ENCODE measurements around the gene FAM135A. TPM values are rescaled to one million over a fixed set of nuclear protein-coding genes. Genes with fewer than 3 reads are reported as not detected.
"Not testable (repeated sequence)": the region's sequence is repeated elsewhere in the genome, so short reads cannot be mapped to it uniquely, and the experiment has no call there.

FAM135A gene
- total RNA-seq, 3 donors from 2014 or later = 3.0 to 3.5 (median 3.5) TPM

DNA sequence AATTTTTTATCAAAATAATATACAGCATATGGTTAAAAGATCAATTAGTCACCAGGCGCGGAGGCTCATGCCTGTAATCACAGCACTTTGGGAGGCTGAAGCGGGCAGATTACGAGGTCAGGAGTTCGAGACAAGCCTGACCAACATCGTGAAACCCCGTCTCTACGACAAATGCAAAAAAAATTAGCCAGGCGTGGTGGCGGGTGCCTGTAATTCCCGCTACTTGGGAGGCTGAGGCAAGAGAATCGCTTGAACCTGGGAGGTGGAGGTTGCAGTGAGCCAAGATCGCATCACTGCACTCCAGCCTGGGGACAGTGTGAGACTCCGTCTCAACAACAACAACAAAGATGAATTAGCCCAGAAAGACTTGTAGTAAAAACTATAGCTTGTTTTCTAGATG, 46.4 kb downstream of the FAM135A start:
- ATAC-seq = not testable (repeated sequence)

GRCh38 chr6:70470016-70470415, 56.7 kb downstream of the FAM135A start:
- no peak for DNase-seq
- Mint-ChIP-seq H3K27me3 (ENCODE audit: low read depth) (no peaks in the 10 kb centered on the region), H3K9me3 (no peaks in the 10 kb centered on the region), H3K36me3 (ENCODE audit: insufficient read depth) (peaks cover 28% of the 10 kb centered on the region), H3K4me1 (ENCODE audit: low read depth) (no peaks in the 10 kb centered on the region), H3K4me3 (no peak overlapping the region)
- ATAC-seq = no peak

More for the DNA sequence above, 46.4 kb downstream of the FAM135A start:
- not testable (repeated sequence) for H3K27me3 Mint-ChIP-seq (ENCODE audit: low read depth); H3K9me3 Mint-ChIP-seq; H3K36me3 Mint-ChIP-seq (ENCODE audit: insufficient read depth); H3K4me1 Mint-ChIP-seq (ENCODE audit: low read depth); H3K4me3 Mint-ChIP-seq; DNase-seq

DNA sequence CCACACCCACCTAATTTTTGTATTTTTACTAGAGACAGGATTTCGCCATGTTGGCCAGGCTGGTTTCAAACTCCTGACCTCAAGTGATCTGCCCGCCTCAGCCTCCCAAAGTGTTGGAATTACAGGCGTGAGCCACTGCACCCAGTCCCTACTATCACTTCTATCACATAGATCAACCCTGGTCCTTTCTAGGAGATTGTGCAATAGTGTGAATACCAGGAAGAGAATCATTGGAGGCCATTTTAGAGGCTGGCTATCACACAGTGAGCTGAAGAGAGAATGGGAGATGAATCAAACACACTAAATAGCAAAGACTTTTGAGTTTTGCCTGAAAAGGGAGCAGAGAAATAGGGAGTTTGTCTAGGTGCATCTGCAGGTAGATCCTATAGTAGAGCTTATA, 57.2 kb downstream of the FAM135A start:
- not testable (repeated sequence) for H3K27me3 Mint-ChIP-seq (ENCODE audit: low read depth); ATAC-seq; H3K9me3 Mint-ChIP-seq; H3K4me1 Mint-ChIP-seq (ENCODE audit: low read depth); H3K4me3 Mint-ChIP-seq; DNase-seq
- H3K36me3 Mint-ChIP-seq (ENCODE audit: insufficient read depth) = peaks cover 27% of the 10 kb centered on the region

GRCh38 chr6:70474751-70475150, 61.4 kb downstream of the FAM135A start:
- DNase-seq = no peak
- no peak for ATAC-seq
- Mint-ChIP-seq H3K4me1 (ENCODE audit: low read depth) (no peaks in the 10 kb centered on the region), H3K36me3 (ENCODE audit: insufficient read depth) (peaks cover 33% of the 10 kb centered on the region), H3K9me3 (no peaks in the 10 kb centered on the region), H3K4me3 (no peak overlapping the region), H3K27me3 (ENCODE audit: low read depth) (no peaks in the 10 kb centered on the region)

DNA sequence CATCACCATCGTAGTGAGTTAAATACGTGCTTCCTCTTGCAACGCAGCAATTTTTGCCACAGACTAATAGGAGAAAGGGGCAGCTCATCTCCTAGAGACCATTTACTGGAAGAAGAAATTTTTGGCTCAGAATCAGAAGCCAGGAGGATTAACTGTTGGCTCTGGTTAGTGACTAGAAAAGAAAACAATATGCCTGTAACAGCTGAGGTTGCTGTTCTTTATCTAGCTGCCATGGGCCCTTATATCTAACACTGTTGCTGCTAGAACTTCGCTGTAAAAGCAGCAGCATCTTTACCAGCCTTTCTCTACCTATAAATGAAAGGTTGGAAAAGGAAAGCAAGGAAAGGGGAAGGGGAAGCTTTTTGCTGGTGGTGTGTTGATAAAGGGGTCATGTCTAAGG, 65.9 kb downstream of the FAM135A start:
- Mint-ChIP-seq H3K4me1 (ENCODE audit: low read depth) (no peaks in the 10 kb centered on the region), H3K9me3 (no peaks in the 10 kb centered on the region)

DNA sequence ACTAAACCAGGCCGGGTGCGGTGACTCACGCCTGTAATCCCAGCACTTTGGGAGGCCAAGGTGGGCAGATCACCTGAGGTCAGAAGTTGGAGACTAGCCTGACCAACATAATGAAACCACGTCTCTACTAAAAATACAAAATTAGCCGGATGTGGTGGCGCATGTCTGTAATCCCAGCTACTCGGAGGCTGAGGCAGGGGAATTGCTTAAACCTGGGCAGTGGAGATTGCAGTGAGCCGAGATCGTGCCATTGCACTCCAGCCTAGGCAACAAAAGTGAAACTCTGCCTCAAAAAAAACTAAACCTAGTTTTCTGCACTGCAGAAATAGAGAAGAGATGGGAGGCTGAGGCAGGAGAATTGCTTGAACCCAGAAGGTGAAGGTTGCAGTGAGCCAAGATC, 73.3 kb downstream of the FAM135A start:
- H3K4me1 Mint-ChIP-seq (ENCODE audit: low read depth); DNase-seq; ATAC-seq; H3K9me3 Mint-ChIP-seq; H3K4me3 Mint-ChIP-seq; H3K27me3 Mint-ChIP-seq (ENCODE audit: low read depth); H3K36me3 Mint-ChIP-seq (ENCODE audit: insufficient read depth): not testable (repeated sequence)

More for the DNA sequence above, 65.9 kb downstream of the FAM135A start:
- no peak overlapping the region for H3K4me3 Mint-ChIP-seq
- H3K27me3 Mint-ChIP-seq (ENCODE audit: low read depth) = no peaks in the 10 kb centered on the region
- ATAC-seq (no peak), DNase-seq (no peak)
- peaks cover 23% of the 10 kb centered on the region for H3K36me3 Mint-ChIP-seq (ENCODE audit: insufficient read depth)

DNA sequence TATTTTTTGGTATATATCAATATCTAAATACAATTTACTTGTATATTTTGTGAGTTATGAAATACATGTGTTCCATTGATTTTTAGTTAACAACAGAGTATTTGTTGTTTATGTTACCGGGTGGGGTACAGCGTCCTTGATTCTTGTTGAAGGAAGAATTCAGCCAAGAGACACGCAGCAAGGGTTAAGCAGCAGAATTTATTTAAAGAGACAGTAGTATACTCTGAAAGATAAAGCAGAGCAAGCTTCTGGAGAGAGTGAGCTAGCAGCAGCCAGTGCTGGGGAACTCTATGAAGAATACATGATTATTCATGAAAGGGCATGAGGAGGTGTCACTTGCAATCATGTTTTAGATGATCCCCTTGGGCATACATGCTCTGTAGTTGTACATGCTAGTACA, 76.1 kb downstream of the FAM135A start:
- DNase-seq (no peak), ATAC-seq (no peak)
- Mint-ChIP-seq H3K36me3 (ENCODE audit: insufficient read depth) (peaks cover 3% of the 10 kb centered on the region), H3K9me3 (no peaks in the 10 kb centered on the region), H3K4me3 (no peak overlapping the region), H3K27me3 (ENCODE audit: low read depth) (no peaks in the 10 kb centered on the region), H3K4me1 (ENCODE audit: low read depth) (no peaks in the 10 kb centered on the region)

- H3K36me3 Mint-ChIP-seq (ENCODE audit: insufficient read depth) = peaks cover 30% of the 10 kb centered on the region
- no peaks in the 10 kb centered on the region for H3K27me3 Mint-ChIP-seq (ENCODE audit: low read depth)
- H3K4me1 Mint-ChIP-seq (ENCODE audit: low read depth) = no peaks in the 10 kb centered on the region
- H3K9me3 Mint-ChIP-seq = peaks cover 28% of the 10 kb centered on the region
- DNase-seq (no peak), ATAC-seq (no peak)
- no peak overlapping the region for H3K4me3 Mint-ChIP-seq
These were observed 81.5 kb downstream of the FAM135A start for GRCh38 chr6:70494833-70495232.

GRCh38 chr6:70495790-70496189, 82.5 kb downstream of the FAM135A start:
- DNase-seq; H3K27me3 Mint-ChIP-seq (ENCODE audit: low read depth); ATAC-seq; H3K4me3 Mint-ChIP-seq; H3K4me1 Mint-ChIP-seq (ENCODE audit: low read depth): not testable (repeated sequence)
- H3K36me3 Mint-ChIP-seq (ENCODE audit: insufficient read depth) = peaks cover 38% of the 10 kb centered on the region
- H3K9me3 Mint-ChIP-seq = peaks cover 32% of the 10 kb centered on the region

- DNase-seq (no peak), ATAC-seq (no peak)
- Mint-ChIP-seq H3K4me3 (no peak overlapping the region), H3K27me3 (ENCODE audit: low read depth) (no peaks in the 10 kb centered on the region), H3K36me3 (ENCODE audit: insufficient read depth) (peaks cover 58% of the 10 kb centered on the region), H3K9me3 (peaks cover 34% of the 10 kb centered on the region), H3K4me1 (ENCODE audit: low read depth) (no peaks in the 10 kb centered on the region)
These were observed 89.2 kb downstream of the FAM135A start for GRCh38 chr6:70502484-70502883.

GRCh38 chr6:70503813-70504465, 90.6 kb downstream of the FAM135A start:
- peaks cover 48% of the 10 kb centered on the region for H3K36me3 Mint-ChIP-seq (ENCODE audit: insufficient read depth)
- no peak for ATAC-seq
- DNase-seq = no peak
- H3K9me3 Mint-ChIP-seq = peaks cover 27% of the 10 kb centered on the region
- no peaks in the 10 kb centered on the region for H3K4me1 Mint-ChIP-seq (ENCODE audit: low read depth)
- no peaks in the 10 kb centered on the region for H3K27me3 Mint-ChIP-seq (ENCODE audit: low read depth)
- no peak overlapping the region for H3K4me3 Mint-ChIP-seq

- peaks cover 14% of the 10 kb centered on the region for H3K9me3 Mint-ChIP-seq
- no peak overlapping the region for H3K4me3 Mint-ChIP-seq
- peaks cover 29% of the 10 kb centered on the region for H3K36me3 Mint-ChIP-seq (ENCODE audit: insufficient read depth)
- DNase-seq (no peak), ATAC-seq (no peak)
- H3K27me3 Mint-ChIP-seq (ENCODE audit: low read depth) = no peaks in the 10 kb centered on the region
- no peaks in the 10 kb centered on the region for H3K4me1 Mint-ChIP-seq (ENCODE audit: low read depth)
These were observed 93.0 kb downstream of the FAM135A start for GRCh38 chr6:70506321-70506720.

GRCh38 chr6:70507161-70507560, 93.9 kb downstream of the FAM135A start:
- no peaks in the 10 kb centered on the region for H3K4me1 Mint-ChIP-seq (ENCODE audit: low read depth)
- H3K4me3 Mint-ChIP-seq = no peak overlapping the region
- DNase-seq (no peak), ATAC-seq (no peak)
- H3K27me3 Mint-ChIP-seq (ENCODE audit: low read depth) = no peaks in the 10 kb centered on the region
- peaks cover 27% of the 10 kb centered on the region for H3K36me3 Mint-ChIP-seq (ENCODE audit: insufficient read depth)
- H3K9me3 Mint-ChIP-seq = peaks cover 14% of the 10 kb centered on the region

DNA sequence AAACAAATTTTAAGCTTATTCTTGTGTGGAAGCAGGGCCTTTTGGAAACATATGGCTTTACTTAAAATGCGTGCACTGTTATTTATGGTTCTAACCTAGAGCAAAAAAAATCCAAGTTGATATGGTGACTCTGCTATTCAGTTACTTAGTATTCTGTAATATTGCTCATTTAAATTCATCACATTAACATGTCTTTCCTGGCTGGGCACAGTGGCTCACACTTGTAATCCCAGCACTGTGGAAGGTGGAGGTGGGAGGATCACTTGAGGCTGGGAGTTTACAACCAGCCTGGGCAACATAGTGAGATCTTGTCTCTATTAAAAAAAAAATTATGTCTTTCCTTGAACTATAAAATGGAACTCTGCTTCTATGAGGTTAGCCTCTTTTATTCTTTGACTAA, 95.6 kb downstream of the FAM135A start:
- DNase-seq (no peak), ATAC-seq (no peak)
- no peaks in the 10 kb centered on the region for H3K27me3 Mint-ChIP-seq (ENCODE audit: low read depth)
- peaks cover 5% of the 10 kb centered on the region for H3K9me3 Mint-ChIP-seq
- no peaks in the 10 kb centered on the region for H3K4me1 Mint-ChIP-seq (ENCODE audit: low read depth)
- peaks cover 14% of the 10 kb centered on the region for H3K36me3 Mint-ChIP-seq (ENCODE audit: insufficient read depth)
- H3K4me3 Mint-ChIP-seq = no peak overlapping the region

- no peaks in the 10 kb centered on the region for H3K27me3 Mint-ChIP-seq (ENCODE audit: low read depth)
- no peaks in the 10 kb centered on the region for H3K9me3 Mint-ChIP-seq
- no peak overlapping the region for H3K4me3 Mint-ChIP-seq
- DNase-seq = no peak
- ATAC-seq = no peak
- no peaks in the 10 kb centered on the region for H3K4me1 Mint-ChIP-seq (ENCODE audit: low read depth)
- H3K36me3 Mint-ChIP-seq (ENCODE audit: insufficient read depth) = peaks cover 4% of the 10 kb centered on the region
These were observed 97.3 kb downstream of the FAM135A start for GRCh38 chr6:70510600-70510999.
